Ishikawa (cell line): Measurements from ENCODE around the gene IGFBP7.

Source experiments
- CEBPB ChIP-seq: IDR thresholded peaks from 2 replicates; pipeline ENCODE4 v1.6.1; 2012
- CREB1 ChIP-seq: IDR thresholded peaks from 2 replicates; pipeline ENCODE4 v1.6.1; 2012; ENCODE audit warnings: low read depth
- EGR1 ChIP-seq: IDR thresholded peaks from 2 replicates; pipeline ENCODE4 v1.6.1; 2012
- EP300 ChIP-seq: IDR thresholded peaks from 2 replicates; pipeline ENCODE4 v1.6.1; 2012; ENCODE audit warnings: borderline replicate concordance
- FOXM1 ChIP-seq: IDR thresholded peaks from 2 replicates; pipeline ENCODE4 v1.6.1; 2012; ENCODE audit warnings: low read depth, borderline replicate concordance
- NFIC ChIP-seq: IDR thresholded peaks from 2 replicates; pipeline ENCODE4 v1.6.1; 2012
- RAD21 ChIP-seq: IDR thresholded peaks from 2 replicates; pipeline ENCODE4 v1.6.1; 2012; ENCODE audit warnings: low read depth
- TAF1 ChIP-seq: IDR thresholded peaks from 2 replicates; pipeline ENCODE4 v1.6.1; 2012; ENCODE audit warnings: low read depth, mild to moderate bottlenecking
- TCF12 ChIP-seq: IDR thresholded peaks from 2 replicates; pipeline ENCODE4 v1.6.1; 2012; ENCODE audit warnings: low read depth
- TEAD4 ChIP-seq: IDR thresholded peaks from 2 replicates; pipeline ENCODE4 v1.6.1; 2012
- YY1 ChIP-seq: IDR thresholded peaks from 2 replicates; pipeline ENCODE4 v1.6.1; 2012; ENCODE audit warnings: low read depth
- ZBTB7A ChIP-seq: IDR thresholded peaks from 2 replicates; pipeline ENCODE4 v1.6.1; 2012; ENCODE audit warnings: low read depth
- TF ChIP-seq, protein P1 (sequence below): IDR thresholded peaks from 2 replicates; pipeline ENCODE4 v1.6.1; 2012
- TF ChIP-seq, protein P2 (sequence below): IDR thresholded peaks from 2 replicates; pipeline ENCODE4 v1.6.1; 2012
- TF ChIP-seq, protein P3 (sequence below): IDR thresholded peaks from 2 replicates; pipeline ENCODE4 v1.6.1; 2012; ENCODE audit warnings: low read depth, mild to moderate bottlenecking

IGFBP7 gene

DNA sequence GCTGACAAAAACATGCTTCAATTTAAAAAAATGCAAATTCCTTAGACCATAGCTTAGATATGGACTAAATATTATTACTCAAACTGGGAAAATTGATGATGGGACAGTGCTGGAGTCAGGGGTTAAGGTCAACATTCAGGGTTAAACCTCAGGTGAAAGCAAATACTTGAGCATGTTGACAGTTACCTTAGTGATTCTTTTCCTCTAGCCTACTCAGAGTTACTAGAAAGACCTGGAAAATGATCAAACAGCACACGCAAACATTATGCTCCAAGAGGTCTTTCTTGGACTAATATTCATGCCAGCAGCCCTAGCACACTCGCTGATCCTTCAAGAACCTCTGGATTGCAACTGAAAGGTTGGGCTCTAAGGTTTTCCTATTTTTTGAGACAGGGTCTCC, 10.8 kb downstream of the IGFBP7 start:
- no peak for TF ChIP-seq TCF12
- no peak for TF ChIP-seq EP300
- no peak for TF ChIP-seq FOXM1
- TF ChIP-seq CEBPB: no peak
- TF ChIP-seq EGR1: no peak
- TF ChIP-seq YY1: no peak
- no peak for TF ChIP-seq TAF1
- TF ChIP-seq, protein P1, sequence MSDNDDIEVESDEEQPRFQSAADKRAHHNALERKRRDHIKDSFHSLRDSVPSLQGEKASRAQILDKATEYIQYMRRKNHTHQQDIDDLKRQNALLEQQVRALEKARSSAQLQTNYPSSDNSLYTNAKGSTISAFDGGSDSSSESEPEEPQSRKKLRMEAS: no peak
- TF ChIP-seq RAD21: no peak
- TF ChIP-seq, protein P2, sequence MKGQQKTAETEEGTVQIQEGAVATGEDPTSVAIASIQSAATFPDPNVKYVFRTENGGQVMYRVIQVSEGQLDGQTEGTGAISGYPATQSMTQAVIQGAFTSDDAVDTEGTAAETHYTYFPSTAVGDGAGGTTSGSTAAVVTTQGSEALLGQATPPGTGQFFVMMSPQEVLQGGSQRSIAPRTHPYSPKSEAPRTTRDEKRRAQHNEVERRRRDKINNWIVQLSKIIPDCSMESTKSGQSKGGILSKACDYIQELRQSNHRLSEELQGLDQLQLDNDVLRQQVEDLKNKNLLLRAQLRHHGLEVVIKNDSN: no peak
- TF ChIP-seq NFIC: no peak
- TF ChIP-seq, protein P3, sequence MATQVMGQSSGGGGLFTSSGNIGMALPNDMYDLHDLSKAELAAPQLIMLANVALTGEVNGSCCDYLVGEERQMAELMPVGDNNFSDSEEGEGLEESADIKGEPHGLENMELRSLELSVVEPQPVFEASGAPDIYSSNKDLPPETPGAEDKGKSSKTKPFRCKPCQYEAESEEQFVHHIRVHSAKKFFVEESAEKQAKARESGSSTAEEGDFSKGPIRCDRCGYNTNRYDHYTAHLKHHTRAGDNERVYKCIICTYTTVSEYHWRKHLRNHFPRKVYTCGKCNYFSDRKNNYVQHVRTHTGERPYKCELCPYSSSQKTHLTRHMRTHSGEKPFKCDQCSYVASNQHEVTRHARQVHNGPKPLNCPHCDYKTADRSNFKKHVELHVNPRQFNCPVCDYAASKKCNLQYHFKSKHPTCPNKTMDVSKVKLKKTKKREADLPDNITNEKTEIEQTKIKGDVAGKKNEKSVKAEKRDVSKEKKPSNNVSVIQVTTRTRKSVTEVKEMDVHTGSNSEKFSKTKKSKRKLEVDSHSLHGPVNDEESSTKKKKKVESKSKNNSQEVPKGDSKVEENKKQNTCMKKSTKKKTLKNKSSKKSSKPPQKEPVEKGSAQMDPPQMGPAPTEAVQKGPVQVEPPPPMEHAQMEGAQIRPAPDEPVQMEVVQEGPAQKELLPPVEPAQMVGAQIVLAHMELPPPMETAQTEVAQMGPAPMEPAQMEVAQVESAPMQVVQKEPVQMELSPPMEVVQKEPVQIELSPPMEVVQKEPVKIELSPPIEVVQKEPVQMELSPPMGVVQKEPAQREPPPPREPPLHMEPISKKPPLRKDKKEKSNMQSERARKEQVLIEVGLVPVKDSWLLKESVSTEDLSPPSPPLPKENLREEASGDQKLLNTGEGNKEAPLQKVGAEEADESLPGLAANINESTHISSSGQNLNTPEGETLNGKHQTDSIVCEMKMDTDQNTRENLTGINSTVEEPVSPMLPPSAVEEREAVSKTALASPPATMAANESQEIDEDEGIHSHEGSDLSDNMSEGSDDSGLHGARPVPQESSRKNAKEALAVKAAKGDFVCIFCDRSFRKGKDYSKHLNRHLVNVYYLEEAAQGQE: no peak
- TF ChIP-seq CREB1: no peak
- no peak for TF ChIP-seq TEAD4
- no peak for TF ChIP-seq ZBTB7A

DNA sequence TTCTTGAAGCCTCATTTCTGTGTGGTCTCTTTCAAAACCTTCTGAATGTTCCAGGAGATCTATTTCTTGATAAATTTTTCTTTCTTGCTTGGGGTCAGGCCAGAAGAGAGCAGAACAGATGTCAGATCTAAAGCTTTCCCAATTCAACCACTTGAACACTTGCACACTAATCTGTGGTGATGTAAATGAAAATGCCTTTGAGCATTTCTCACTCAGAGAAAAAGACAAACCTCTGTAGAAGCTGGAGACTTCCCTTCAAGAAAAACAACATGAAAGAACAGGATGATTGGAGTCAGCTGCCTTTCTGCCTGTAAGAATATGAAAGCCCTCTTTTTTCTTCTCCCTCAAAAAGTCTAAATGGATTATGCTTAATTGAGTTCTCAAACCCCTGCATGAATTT, 11.2 kb downstream of the IGFBP7 start:
- TF ChIP-seq, protein P1: no peak
- TF ChIP-seq EGR1 (no peak), NFIC (no peak), TEAD4 (no peak), TCF12 (no peak), CREB1 (no peak), TAF1 (no peak), EP300 (no peak)

DNA sequence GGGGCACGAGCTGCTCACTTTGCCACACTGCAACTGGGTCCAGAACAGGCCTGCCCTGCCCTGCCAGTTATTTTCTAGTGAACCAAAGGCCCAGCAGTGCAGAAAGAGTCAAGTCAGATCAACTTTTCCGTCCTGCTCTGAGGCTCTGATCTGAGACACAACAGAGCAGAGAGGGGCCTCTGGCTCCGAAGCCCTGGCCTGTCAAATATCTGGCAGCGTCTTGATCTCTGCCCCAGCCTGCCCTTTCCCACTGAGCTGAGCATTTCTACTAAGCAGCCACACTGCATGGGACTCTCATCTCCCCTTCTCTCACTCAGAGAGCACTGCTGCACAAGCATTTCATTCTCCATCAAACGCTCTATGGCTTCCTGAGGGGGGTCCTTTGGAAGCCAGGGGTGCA, 11.8 kb downstream of the IGFBP7 start:
- TF ChIP-seq RAD21: no peak
- TF ChIP-seq TEAD4: no peak
- no peak for TF ChIP-seq CEBPB
- no peak for TF ChIP-seq TCF12
- TF ChIP-seq, protein P2: no peak
- no peak for TF ChIP-seq ZBTB7A
- TF ChIP-seq EGR1: no peak
- TF ChIP-seq, protein P1: no peak
- TF ChIP-seq, protein P3: no peak
- TF ChIP-seq FOXM1: no peak
- TF ChIP-seq EP300: no peak
- no peak for TF ChIP-seq CREB1
- no peak for TF ChIP-seq YY1
- no peak for TF ChIP-seq NFIC
- TF ChIP-seq TAF1: no peak

DNA sequence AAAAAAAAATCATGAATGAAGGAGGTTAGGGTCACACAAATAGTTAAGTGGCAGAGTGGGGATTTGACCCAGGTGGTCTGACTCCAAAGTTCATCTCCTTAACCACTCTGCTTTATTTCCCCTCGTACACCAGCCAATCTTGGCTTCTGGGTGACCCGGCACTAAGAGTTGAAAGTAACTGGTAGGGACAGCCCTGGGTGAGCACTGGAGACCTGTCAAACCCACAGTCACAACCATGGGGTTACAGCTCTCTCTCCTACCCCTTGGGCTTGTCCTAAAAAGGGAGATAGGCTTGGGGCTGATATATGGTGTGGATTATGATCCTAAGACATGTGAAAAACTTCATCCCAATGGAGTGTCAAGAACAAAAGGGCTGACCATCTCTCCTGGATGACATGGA, 12.5 kb downstream of the IGFBP7 start:
- TF ChIP-seq EP300 (no peak), CREB1 (no peak), TAF1 (no peak), NFIC (no peak), TEAD4 (no peak), ZBTB7A (no peak), TCF12 (no peak), FOXM1 (no peak), CEBPB (no peak), YY1 (no peak), RAD21 (no peak)
- TF ChIP-seq, protein P1: no peak
- TF ChIP-seq, protein P3: no peak
- TF ChIP-seq, protein P2: no peak
